Panc1 (cell line): ENCODE data around the gene FBN1. TPM values are rescaled to one million over a fixed set of nuclear protein-coding genes. Genes with fewer than 3 reads are reported as not detected.

Experiments
- ATAC-seq: fragments of 200-7000 bp; cut with Tn5 transposase; 2 replicates; pipeline ENCODE4 v1.9.1; 2020; ENCODE audit warnings: mild to moderate bottlenecking, moderate library complexity
- BruUV-seq: library from RNA; stranded (reverse); fragments of 400-500 nt; replicated peaks from 2 replicates; lab custom pipeline; 2021; lab: Mats Ljungman, UMichigan
- CTCF ChIA-PET: fragments of 300-600 bp; sonication (Branson Sonifier 250); formaldehyde crosslinking; loops from one replicate; lab custom pipeline; 2022; ENCODE audit warnings: antibody characterized with exemption; lab: Charles Lee
- POLR2A ChIA-PET: fragments of 300-600 bp; sonication (Branson Sonifier 250); formaldehyde crosslinking; loops from one replicate; lab custom pipeline; 2022; ENCODE audit warnings: antibody characterized with exemption; lab: Charles Lee
- DNase-seq: peaks from one replicate; pipeline ENCODE4 v3.0.0-alpha.2; 2010; ENCODE audit warnings: low read depth, low spot score
- H3K27ac ChIP-seq: 2 replicates; pipeline ENCODE4 v1.5.1; 2011; ENCODE audit warnings: mild to moderate bottlenecking, low read length, inconsistent platforms
- H3K27me3 ChIP-seq: fragments of 200-500 bp; sonication (Bioruptor generic); 2 replicates; pipeline ENCODE4 v1.6.0; 2014; ENCODE audit warnings: low read length, inconsistent platforms; ENCODE audit not compliant: control insufficient read depth, insufficient read depth
- H3K36me3 ChIP-seq: fragments of 200-500 bp; sonication (Bioruptor generic); 2 replicates; pipeline ENCODE4 v1.5.1; 2014; ENCODE audit warnings: inconsistent platforms, mild to moderate bottlenecking, low read length, moderate library complexity; ENCODE audit not compliant: control insufficient read depth, insufficient read depth
- H3K4me1 ChIP-seq: 2 replicates; pipeline ENCODE4 v1.5.1; 2011; ENCODE audit warnings: inconsistent platforms, mild to moderate bottlenecking, low read length, moderate library complexity; ENCODE audit not compliant: control insufficient read depth, insufficient read depth
- H3K4me3 ChIP-seq, 2 experiments: 2 replicates each; pipeline ENCODE4 v1.5.1; 2011 to 2012; ENCODE audit warnings: low read depth in 2 of 2, low read length in 2 of 2, mild to moderate bottlenecking in 2 of 2, inconsistent platforms in 1 of 2, moderate library complexity in 1 of 2
- H3K9me3 ChIP-seq: fragments of 200-500 bp; sonication (Bioruptor generic); 2 replicates; pipeline ENCODE4 v1.5.1; 2014; ENCODE audit warnings: low read depth, mild to moderate bottlenecking, inconsistent platforms, low read length, moderate library complexity; ENCODE audit not compliant: control insufficient read depth, insufficient read depth
- POLR2AphosphoS5 ChIP-seq: IDR thresholded peaks from 2 replicates; pipeline ENCODE4 v1.6.1; 2012; ENCODE audit warnings: mild to moderate bottlenecking, low read depth, low read length, moderate library complexity
- SIN3A ChIP-seq: IDR thresholded peaks from 2 replicates; pipeline ENCODE4 v1.6.1; 2012; ENCODE audit warnings: low read depth, mild to moderate bottlenecking, low read length, moderate library complexity, borderline replicate concordance; ENCODE audit not compliant: insufficient read depth
- TCF7L2 ChIP-seq: IDR thresholded peaks from 2 replicates; pipeline ENCODE4 v1.6.1; 2011; ENCODE audit warnings: mild to moderate bottlenecking, low read depth, low read length, inconsistent platforms
- in situ Hi-C: cut with HindIII; loops from 2 replicates; pipeline ENCODE4 v1.10.0; 2016; ENCODE audit warnings: low sequenced_read_pairs, low pct_unique_long_range_greater_than_20kb
- intact Hi-C: fragments of 100-400 bp; cut with micrococcal nuclease; formaldehyde crosslinking; loops from one replicate; pipeline ENCODE4 v1.10.0; 2022; ENCODE audit not compliant: unreplicated experiment
- total RNA-seq: library from RNA; stranded (reverse); gene quantifications from one replicate; pipeline ENCODE4 v1.2.1, GENCODE V29; 2021; ENCODE audit not compliant: unreplicated experiment
- TF ChIP-seq, protein P1 (sequence below), 2 experiments: IDR thresholded peaks; 2 replicates each; pipeline ENCODE4 v1.6.1; 2011 to 2012; ENCODE audit warnings: low read depth in 2 of 2, control low read depth in 1 of 2, low read length in 1 of 2, mild to moderate bottlenecking in 1 of 2, moderate library complexity in 1 of 2; ENCODE audit not compliant: insufficient read depth in 1 of 2
- TF ChIP-seq, protein P2 (sequence below): fragments of 450-650 bp; IDR thresholded peaks from 2 replicates; pipeline ENCODE4 v1.5.1; 2017; ENCODE audit warnings: mild to moderate bottlenecking

Gene FBN1
- total RNA-seq, 1 experiment from 2014 or later, result 0.46 TPM

DNA sequence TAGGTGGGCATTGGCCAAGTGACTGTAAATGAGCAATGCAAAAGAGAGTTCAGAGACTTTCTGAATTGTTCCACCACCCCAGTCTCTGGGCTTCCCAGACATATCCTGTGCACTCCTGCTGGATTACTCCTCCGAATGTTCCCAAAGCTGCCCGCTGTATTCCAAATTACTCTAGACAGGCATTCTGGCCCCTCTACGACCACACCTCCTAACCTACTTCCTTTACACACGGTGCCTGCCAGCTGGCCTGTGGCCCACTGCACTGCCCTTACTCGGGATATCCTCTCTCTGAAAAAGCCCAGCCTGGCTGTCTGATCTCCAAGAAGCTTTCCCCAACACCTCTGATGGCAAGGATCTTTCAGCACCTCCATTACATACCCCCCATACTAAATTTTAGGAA lies 247.7 kb downstream of the FBN1 start:
- H3K27ac ChIP-seq, result no peak overlapping the region
- intact Hi-C loops (no loop called here), in situ Hi-C loops (no loop called here)
- POLR2A ChIA-PET, result no interaction called here
- no peaks in the 10 kb centered on the region for H3K9me3 ChIP-seq
- H3K4me1 ChIP-seq, result no peaks in the 10 kb centered on the region
- no peaks in the 10 kb centered on the region for H3K27me3 ChIP-seq
- no peaks in the 10 kb centered on the region for H3K36me3 ChIP-seq
- ATAC-seq (no peak), DNase-seq (no peak)
- CTCF ChIA-PET, result no interaction called here
- no peak overlapping the region for H3K4me3 ChIP-seq
- BruUV-seq, result no TSS peak
- TF ChIP-seq, protein P1, sequence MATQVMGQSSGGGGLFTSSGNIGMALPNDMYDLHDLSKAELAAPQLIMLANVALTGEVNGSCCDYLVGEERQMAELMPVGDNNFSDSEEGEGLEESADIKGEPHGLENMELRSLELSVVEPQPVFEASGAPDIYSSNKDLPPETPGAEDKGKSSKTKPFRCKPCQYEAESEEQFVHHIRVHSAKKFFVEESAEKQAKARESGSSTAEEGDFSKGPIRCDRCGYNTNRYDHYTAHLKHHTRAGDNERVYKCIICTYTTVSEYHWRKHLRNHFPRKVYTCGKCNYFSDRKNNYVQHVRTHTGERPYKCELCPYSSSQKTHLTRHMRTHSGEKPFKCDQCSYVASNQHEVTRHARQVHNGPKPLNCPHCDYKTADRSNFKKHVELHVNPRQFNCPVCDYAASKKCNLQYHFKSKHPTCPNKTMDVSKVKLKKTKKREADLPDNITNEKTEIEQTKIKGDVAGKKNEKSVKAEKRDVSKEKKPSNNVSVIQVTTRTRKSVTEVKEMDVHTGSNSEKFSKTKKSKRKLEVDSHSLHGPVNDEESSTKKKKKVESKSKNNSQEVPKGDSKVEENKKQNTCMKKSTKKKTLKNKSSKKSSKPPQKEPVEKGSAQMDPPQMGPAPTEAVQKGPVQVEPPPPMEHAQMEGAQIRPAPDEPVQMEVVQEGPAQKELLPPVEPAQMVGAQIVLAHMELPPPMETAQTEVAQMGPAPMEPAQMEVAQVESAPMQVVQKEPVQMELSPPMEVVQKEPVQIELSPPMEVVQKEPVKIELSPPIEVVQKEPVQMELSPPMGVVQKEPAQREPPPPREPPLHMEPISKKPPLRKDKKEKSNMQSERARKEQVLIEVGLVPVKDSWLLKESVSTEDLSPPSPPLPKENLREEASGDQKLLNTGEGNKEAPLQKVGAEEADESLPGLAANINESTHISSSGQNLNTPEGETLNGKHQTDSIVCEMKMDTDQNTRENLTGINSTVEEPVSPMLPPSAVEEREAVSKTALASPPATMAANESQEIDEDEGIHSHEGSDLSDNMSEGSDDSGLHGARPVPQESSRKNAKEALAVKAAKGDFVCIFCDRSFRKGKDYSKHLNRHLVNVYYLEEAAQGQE (IDR thresholded peaks at IDR 0.05; ENCODE audit: insufficient read depth in 1 of 2, low read depth in 2 of 2, low read length in 1 of 2), result no peak
- TF ChIP-seq, protein P2, sequence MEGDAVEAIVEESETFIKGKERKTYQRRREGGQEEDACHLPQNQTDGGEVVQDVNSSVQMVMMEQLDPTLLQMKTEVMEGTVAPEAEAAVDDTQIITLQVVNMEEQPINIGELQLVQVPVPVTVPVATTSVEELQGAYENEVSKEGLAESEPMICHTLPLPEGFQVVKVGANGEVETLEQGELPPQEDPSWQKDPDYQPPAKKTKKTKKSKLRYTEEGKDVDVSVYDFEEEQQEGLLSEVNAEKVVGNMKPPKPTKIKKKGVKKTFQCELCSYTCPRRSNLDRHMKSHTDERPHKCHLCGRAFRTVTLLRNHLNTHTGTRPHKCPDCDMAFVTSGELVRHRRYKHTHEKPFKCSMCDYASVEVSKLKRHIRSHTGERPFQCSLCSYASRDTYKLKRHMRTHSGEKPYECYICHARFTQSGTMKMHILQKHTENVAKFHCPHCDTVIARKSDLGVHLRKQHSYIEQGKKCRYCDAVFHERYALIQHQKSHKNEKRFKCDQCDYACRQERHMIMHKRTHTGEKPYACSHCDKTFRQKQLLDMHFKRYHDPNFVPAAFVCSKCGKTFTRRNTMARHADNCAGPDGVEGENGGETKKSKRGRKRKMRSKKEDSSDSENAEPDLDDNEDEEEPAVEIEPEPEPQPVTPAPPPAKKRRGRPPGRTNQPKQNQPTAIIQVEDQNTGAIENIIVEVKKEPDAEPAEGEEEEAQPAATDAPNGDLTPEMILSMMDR, result no peak
- TF ChIP-seq SIN3A, result no peak
- no peak for TF ChIP-seq TCF7L2
- no peak for TF ChIP-seq POLR2AphosphoS5

DNA sequence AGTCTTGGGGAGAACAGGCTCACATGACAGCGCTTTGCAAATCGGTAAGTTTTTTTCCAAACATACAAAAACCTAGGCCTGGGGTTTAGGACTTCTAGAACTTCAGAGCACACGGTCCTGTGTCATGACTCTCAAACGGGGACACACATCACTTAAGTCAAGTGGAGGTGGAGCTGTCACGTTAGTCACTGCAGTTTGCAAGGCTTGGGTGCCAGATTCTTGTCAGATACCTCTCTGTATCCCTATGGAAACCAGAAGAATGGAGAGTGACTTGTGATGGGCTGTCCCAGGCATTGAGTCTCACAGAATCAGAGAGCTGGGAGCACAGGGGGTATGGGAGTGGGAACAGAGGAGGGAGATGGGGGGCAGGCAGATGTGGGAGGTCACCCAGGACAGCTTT lies 249.5 kb downstream of the FBN1 start:
- no TSS peak for BruUV-seq
- no peak overlapping the region for H3K27ac ChIP-seq
- ATAC-seq (no peak), DNase-seq (no peak)
- no peaks in the 10 kb centered on the region for H3K9me3 ChIP-seq
- TF ChIP-seq POLR2AphosphoS5, result no peak
- no peak for TF ChIP-seq TCF7L2
- TF ChIP-seq, protein P1 (IDR thresholded peaks at IDR 0.05; ENCODE audit: insufficient read depth in 1 of 2, low read depth in 2 of 2, low read length in 1 of 2), result no peak
- TF ChIP-seq SIN3A, result no peak
- TF ChIP-seq, protein P2, result no peak
- intact Hi-C loops (no loop called here), in situ Hi-C loops (no loop called here)
- CTCF ChIA-PET, result no interaction called here
- POLR2A ChIA-PET, result no interaction called here
- no peaks in the 10 kb centered on the region for H3K27me3 ChIP-seq
- no peak overlapping the region for H3K4me3 ChIP-seq
- no peaks in the 10 kb centered on the region for H3K4me1 ChIP-seq
- no peaks in the 10 kb centered on the region for H3K36me3 ChIP-seq
